CD4-positive, alpha-beta T cell treated with Interleukin-15 for 4 hours (primary cell): ENCODE data around the gene TMEM121.
"Not testable (repeated sequence)": the region's sequence is repeated elsewhere in the genome, so short reads cannot be mapped to it uniquely, and the experiment has no call there.

Experiments used
- DNase-seq: peaks from one replicate; pipeline ENCODE4 v3.0.0-alpha.2; 2020; ENCODE audit warnings: low spot score

TMEM121 gene

GRCh38 chr14:105528586-105529318, 2.4 kb downstream of the TMEM121 start:
- DNase-seq, result no peak

- DNase-seq, result no peak
These were observed 2.9 kb downstream of the TMEM121 start for GRCh38 chr14:105529319-105529568.

GRCh38 chr14:105529569-105530284, 3.3 kb downstream of the TMEM121 start:
- DNase-seq, result peak; percentile 22

DNA sequence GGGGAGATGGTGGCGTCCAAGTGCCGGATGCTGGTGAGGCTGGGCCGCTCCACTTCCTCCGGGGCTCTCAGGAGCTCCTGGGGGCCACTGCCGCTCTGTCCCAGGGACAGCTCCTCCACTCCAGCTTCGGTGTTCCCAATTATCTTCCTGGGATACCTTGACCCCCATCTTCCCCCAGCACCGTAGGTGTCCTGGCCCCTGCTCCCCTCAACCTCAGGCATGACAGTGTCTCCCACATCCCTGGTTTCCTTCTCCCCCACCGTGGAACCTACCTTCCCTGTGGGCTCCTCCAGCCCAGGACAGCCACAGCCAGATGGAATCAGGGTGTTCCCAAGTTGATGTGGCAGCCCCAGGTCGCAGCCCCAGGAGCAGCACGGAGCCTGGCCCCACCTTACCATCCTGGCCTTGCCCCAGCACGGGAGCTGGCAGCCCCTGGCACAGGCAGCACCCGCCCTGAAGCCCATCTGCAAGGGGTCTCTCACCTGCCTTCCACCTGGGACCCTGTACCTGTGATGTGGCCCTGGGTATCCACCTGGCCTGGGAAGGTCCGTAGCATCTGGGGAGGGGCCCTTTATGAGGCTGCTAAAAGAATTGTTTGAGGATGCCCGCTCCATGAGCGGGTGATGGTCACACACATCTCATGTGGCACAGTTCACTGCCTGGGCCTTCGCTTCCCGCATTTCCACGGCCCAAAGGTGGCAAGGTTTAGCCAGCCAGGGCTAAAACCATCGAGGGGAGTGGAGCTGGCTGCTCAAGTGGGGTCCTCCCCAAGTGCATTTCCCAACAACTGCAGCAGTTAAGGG, 4.1 kb downstream of the TMEM121 start:
- no peak for DNase-seq

- no peak for DNase-seq
These were observed 4.9 kb downstream of the TMEM121 start for GRCh38 chr14:105531088-105531893.

DNA sequence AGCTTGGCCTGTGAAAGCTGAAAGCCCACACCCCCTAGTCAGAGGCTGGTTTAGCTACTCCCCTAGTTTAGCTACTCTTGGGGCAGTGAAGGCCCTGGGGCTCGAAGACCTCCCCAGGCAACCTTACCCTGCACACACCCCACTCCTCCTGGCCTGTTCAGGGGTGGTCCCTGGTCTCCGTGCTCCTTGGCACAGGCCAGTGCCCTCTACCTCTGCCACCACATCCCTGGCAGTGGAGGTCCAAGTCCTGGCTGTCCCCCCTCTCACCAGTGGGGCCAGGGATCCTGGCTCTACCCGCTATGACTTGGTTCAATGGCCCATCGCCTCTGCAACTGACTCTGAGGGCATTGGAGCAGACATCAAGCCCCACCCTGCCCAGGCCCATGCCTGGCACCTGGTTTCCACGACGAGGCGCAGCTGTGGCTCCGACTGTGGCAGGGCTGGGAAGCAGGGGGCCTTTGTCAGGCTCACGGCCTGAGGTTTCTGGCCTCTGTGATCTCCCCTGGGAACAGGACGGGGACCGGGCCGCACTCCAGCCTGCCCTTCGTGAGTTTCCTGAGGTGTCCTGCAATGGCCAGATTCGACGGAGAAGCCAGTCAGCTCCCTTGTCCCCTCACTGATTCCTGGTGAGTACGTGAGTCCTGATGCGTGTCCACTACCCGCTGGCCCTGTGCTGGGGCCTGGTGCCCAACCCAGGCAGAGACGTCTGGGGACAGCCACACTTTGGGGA, 5.7 kb downstream of the TMEM121 start:
- DNase-seq, result no peak

GRCh38 chr14:105532735-105533141, 6.4 kb downstream of the TMEM121 start:
- no peak for DNase-seq

GRCh38 chr14:105533391-105533790, 7.0 kb downstream of the TMEM121 start:
- no peak for DNase-seq

DNA sequence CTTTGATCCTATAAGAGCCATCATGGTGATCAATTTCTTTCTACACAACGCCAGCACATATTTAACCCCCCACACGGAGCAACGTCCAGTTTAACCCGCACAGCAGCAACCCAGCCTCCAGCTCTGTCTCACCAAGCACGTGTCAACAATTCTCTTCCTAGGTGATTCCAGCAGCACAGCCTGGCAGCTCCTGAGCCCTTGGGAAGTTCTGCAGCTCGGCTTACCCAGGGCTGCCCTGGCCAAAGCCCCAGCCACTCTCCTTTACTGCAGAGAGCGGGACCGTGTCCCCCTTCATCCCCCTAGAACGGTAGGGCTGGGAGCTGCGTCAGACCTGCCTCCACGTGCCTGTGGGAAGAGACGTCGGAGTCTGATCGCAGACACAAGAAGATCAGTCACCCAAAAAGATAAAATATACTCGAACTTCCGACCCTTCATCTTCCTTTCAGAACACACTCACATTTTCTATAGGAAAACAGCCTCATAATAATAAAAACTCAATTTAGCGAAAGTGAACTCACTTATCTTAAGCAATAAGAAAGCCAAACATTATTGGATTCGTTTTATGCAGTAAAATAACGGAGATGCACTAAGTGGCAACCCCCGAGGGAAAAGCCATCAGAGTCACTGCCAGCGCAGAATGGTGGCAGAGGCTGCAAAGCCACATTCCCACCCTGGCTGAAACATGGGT, 7.6 kb downstream of the TMEM121 start:
- no peak for DNase-seq

GRCh38 chr14:105534586-105534985, 8.2 kb downstream of the TMEM121 start:
- no peak for DNase-seq

GRCh38 chr14:105536051-105536450, 9.7 kb downstream of the TMEM121 start:
- no peak for DNase-seq

- no peak for DNase-seq
These were observed 10.6 kb downstream of the TMEM121 start for GRCh38 chr14:105536691-105537579.

DNA sequence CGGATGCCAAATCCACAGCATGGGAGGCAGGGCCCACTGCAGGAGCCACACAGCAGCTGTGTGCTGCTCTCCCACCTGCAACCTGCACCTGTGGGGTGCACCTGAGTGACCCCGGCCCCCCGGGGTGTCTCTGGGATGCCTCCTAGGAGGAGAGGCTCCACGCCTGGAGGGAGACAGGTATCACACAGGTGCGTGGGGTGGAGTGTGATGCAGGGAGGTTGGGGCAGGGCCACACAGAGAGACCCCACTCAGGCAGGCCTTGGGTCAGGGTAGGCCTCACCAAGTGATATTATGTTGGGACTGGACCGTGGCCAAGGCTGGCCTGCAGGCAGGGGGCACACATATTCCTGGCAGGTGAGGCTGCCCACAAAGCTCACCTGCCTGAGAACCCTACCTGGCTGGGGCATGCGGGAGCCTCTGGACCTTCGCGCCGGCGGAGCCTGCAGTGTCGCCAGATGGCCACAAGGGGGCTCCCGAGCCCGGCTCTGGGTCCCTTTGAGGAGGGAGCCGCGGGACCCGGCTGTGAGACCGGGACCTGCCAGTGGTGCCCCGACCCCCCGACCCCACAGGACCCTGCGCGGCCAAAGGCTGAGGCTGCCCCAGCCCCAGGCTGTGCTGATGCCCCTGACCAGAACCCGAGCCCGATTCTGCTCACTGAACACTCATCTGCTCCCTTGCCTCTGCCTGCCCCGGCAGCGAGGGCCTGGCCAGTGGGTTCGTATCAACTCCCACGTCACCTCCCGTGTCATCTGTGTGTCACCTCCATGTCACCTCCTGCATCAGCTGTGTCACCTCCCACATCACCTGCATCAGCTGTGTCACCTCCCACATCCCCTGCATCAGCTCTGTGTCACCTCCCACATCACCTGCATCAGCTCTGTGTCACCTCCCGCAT, 11.4 kb downstream of the TMEM121 start:
- DNase-seq, result peak; percentile 75

DNA sequence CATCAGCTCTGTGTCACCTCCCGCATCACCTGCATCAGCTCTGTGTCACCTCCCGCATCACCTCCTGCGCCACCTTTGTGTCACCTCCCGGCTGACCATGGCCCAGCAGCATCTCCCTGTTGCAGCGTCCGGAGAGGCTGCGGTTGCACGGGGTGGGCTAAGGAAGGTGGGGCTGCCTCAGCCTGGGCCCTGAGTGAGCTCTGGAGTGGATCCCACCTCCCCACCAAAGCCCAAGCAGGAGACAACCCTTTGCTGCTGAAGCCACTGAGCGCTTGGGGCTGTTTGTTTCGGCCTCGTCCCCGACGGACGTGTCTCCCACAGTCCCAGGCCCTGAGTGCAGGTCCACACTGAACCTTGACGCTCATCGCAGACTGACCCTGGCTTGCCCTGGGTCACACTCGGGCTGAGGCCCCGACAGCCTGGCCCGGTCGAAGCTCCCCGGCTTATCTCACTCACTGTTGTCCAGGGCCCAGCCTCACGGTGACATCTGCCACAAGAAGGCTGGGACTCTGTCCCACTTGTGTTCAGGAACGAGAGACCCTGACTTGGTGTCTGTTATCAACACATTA, 12.2 kb downstream of the TMEM121 start:
- DNase-seq, result no peak

GRCh38 chr14:105540811-105541210, 14.4 kb downstream of the TMEM121 start:
- DNase-seq, result no peak

DNA sequence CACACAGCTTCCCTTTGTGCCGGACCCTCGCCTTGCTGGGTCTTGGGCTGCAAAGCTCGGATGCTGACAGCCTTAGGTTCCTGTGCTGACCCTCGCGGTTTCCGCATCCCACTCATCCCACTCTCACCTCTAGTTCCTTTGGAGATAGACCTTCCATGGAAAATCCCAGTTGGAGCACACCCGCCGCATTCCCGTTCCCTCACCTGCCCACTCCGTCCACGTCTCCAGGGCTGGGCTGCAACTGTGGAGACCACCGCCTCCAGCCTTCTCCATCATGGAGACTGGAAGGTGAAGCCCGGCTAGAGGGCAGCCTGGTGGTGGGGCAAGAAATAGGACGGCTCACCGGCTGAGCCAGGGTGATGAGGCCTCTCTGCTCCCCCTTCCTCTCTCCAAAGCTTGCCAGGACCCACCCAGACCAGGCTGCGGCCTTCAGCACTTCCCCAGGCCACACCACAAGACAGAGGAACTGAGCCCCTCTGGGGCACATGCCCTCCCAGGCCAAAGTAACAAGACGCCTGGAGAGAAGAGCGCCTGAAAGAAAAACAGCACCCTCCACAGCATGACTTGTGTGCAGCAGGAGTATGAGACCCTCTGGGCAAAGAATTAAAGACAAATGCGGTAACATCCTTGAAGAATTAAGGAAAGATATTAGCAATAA, 15.0 kb downstream of the TMEM121 start:
- DNase-seq, result no peak

DNA sequence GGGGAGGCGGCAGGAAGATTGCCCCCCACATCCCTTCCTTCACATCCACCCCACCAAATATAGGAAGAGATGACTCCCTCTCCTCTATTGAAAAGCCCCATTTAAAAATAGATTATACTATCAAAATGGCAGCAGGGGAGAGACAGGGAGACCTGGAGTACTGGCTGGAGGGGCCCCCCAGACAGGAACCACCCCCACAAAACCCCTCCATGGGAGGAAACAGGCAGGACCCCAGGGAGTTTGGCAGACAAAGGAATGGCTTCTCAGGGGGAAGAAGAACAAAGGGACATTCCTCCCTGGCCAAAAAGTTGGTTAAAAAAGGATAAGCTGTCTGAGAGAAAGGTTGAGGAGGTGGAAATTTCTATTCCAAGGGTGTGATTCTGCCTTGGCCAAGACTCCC, 19.3 kb downstream of the TMEM121 start:
- DNase-seq, result not testable (repeated sequence)

- not testable (repeated sequence) for DNase-seq
These were observed 20.0 kb downstream of the TMEM121 start for GRCh38 chr14:105546410-105546809.
